SK-N-SH (cell line): ENCODE measurements around the gene MRGPRD. TPM values are rescaled to one million over a fixed set of nuclear protein-coding genes. Genes with fewer than 3 reads are reported as not detected.

Experiments used
- CTCF ChIA-PET: fragments of 300-600, 350-600 bp; formaldehyde crosslinking; extraction: SDS; loops from one replicate; lab custom pipeline; 2021; lab: Yijun Ruan, JAX
- POLR2A ChIA-PET: fragments of 350-600 bp; sonication (Branson Sonifier 250); formaldehyde crosslinking; extraction: SDS; loops from one replicate; lab custom pipeline; 2020; ENCODE audit warnings: antibody characterized with exemption, inconsistent platforms; lab: Yijun Ruan, JAX
- DNase-seq: peaks from one replicate; pipeline ENCODE4 v3.0.0; 2012
- H2AFZ ChIP-seq: fragments of 200-600 bp; sonication (generic); 2 replicates; pipeline ENCODE4 v1.8.1; 2016; ENCODE audit warnings: antibody characterized with exemption, mild to moderate bottlenecking, low read depth
- H3F3A ChIP-seq: fragments of 200-600 bp; sonication (generic); replicated peaks from 2 replicates; pipeline ENCODE3; 2016; ENCODE audit warnings: antibody characterized with exemption, mild to moderate bottlenecking; ENCODE audit not compliant: insufficient read depth
- H3K27ac ChIP-seq, 2 experiments: fragments of 200-500 bp in 1 of 2; fragments of 200-600 bp in 1 of 2; sonication (Bioruptor generic) in 1 of 2; sonication (generic), shearing (Covaris generic) in 1 of 2; 2 replicates each; pipeline versions ENCODE4 v1.5.1 to v1.6.1; 2014 to 2016; ENCODE audit warnings: low read depth in 2 of 2, inconsistent platforms in 1 of 2, low read length in 1 of 2, mild to moderate bottlenecking in 1 of 2, mixed read lengths in 1 of 2
- H3K27me3 ChIP-seq: fragments of 200-600 bp; sonication (generic), shearing (Covaris generic); 2 replicates; pipeline ENCODE4 v1.6.1; 2016; ENCODE audit warnings: mixed run types; ENCODE audit not compliant: insufficient read depth
- H3K36me3 ChIP-seq, 2 experiments: fragments of 200-500 bp in 1 of 2; fragments of 200-600 bp in 1 of 2; sonication (Bioruptor generic) in 1 of 2; sonication (generic) in 1 of 2; replicated peaks in 1 of 2; 2 replicates each; pipeline versions ENCODE3 to v1.5.1; 2014 to 2016; ENCODE audit warnings: low read length in 1 of 2, mild to moderate bottlenecking in 1 of 2; ENCODE audit not compliant: insufficient read depth in 2 of 2, control insufficient read depth in 1 of 2
- H3K4me1 ChIP-seq, 2 experiments: fragments of 200-500 bp in 1 of 2; fragments of 200-600 bp in 1 of 2; sonication (Bioruptor generic) in 1 of 2; sonication (generic), shearing (Covaris generic) in 1 of 2; 2 replicates each; pipeline versions ENCODE4 v1.5.1 to v1.6.1; 2014 to 2016; ENCODE audit warnings: low read depth in 1 of 2, low read length in 1 of 2, mixed run types in 1 of 2; ENCODE audit not compliant: insufficient read depth in 2 of 2, control insufficient read depth in 1 of 2
- H3K4me2 ChIP-seq: fragments of 200-600 bp; sonication (generic), shearing (Covaris generic); 2 replicates; pipeline ENCODE4 v1.6.1; 2017; ENCODE audit warnings: mixed run types
- H3K4me3 ChIP-seq, 2 experiments: fragments of 200-500 bp in 1 of 2; fragments of 200-600 bp in 1 of 2; sonication (Bioruptor generic) in 1 of 2; sonication (generic), shearing (Covaris generic) in 1 of 2; 2 replicates each; pipeline versions ENCODE4 v1.5.1 to v1.8.1; 2014 to 2016; ENCODE audit warnings: low read depth in 2 of 2, inconsistent platforms in 1 of 2, low read length in 1 of 2, mild to moderate bottlenecking in 1 of 2, mixed read lengths in 1 of 2, moderate library complexity in 1 of 2
- H3K79me2 ChIP-seq: fragments of 200-600 bp; sonication (generic); 2 replicates; pipeline ENCODE4 v1.8.1; 2017; ENCODE audit warnings: mild to moderate bottlenecking; ENCODE audit not compliant: insufficient read depth
- H3K9ac ChIP-seq: fragments of 200-600 bp; sonication (generic); 2 replicates; pipeline ENCODE4 v1.6.1; 2017; ENCODE audit warnings: mixed run types
- H3K9me2 ChIP-seq: fragments of 200-600 bp; sonication (generic); 2 replicates; pipeline ENCODE4 v1.6.1; 2017; ENCODE audit warnings: mixed run types
- H3K9me3 ChIP-seq: fragments of 200-600 bp; sonication (generic); 2 replicates; pipeline ENCODE4 v1.6.1; 2017; ENCODE audit warnings: mixed run types, mild to moderate bottlenecking, moderate library complexity
- H4K20me1 ChIP-seq: fragments of 200-600 bp; sonication (generic); 2 replicates; pipeline ENCODE4 v1.6.1; 2017; ENCODE audit warnings: mild to moderate bottlenecking, mixed run types; ENCODE audit not compliant: insufficient read depth
- CHD2 ChIP-seq: fragments of 150-350 bp; IDR thresholded peaks from 2 replicates; pipeline ENCODE4 v1.6.1; 2018; ENCODE audit warnings: low read length; ENCODE audit not compliant: partially characterized antibody
- EP300 ChIP-seq, 2 experiments: IDR thresholded peaks; 2 replicates each; pipeline versions ENCODE4 v1.4.0 to v1.6.1; 2012; ENCODE audit warnings: borderline replicate concordance in 1 of 2, low read depth in 1 of 2, low read length in 1 of 2
- FOXM1 ChIP-seq: IDR thresholded peaks from 2 replicates; pipeline ENCODE4 v1.4.0; 2012; ENCODE audit warnings: low read depth, mild to moderate bottlenecking
- GATA2 ChIP-seq: sonication (generic); formaldehyde crosslinking; IDR thresholded peaks from 2 replicates; pipeline ENCODE4 v1.5.0; 2020; ENCODE audit warnings: mild to moderate bottlenecking, missing genetic modification reagents
- MXI1 ChIP-seq: IDR thresholded peaks from 2 replicates; pipeline ENCODE4 v1.6.1; 2012; ENCODE audit warnings: mild to moderate bottlenecking, low read depth, low read length, improper control_type of control experiment
- TAF1 ChIP-seq: IDR thresholded peaks from 2 replicates; pipeline ENCODE4 v1.6.1; 2012; ENCODE audit warnings: low read depth, mild to moderate bottlenecking, low read length, moderate library complexity, borderline replicate concordance
- WGBS: methylation state at CpG from one replicate; pipeline ENCODE4 v1.1.6; 2017; ENCODE audit warnings: low lambda C conversion rate; 5-methylcytosine and 5-hydroxymethylcytosine counted together
- polyA plus RNA-seq, 3 experiments: library from polyadenylated mRNA; depleted of rRNA; stranded (reverse); fragments of >200 nt; gene quantifications; 2 replicates each; pipeline ENCODE4 v1.2.3, GENCODE V29; 2012
- TF ChIP-seq, protein P1 (sequence below): IDR thresholded peaks from 2 replicates; pipeline ENCODE4 v1.4.0; 2012; ENCODE audit warnings: low read depth, borderline replicate concordance
- TF ChIP-seq, protein P2 (sequence below): IDR thresholded peaks from 2 replicates; pipeline ENCODE4 v1.4.0; 2012; ENCODE audit warnings: low read depth, borderline replicate concordance

The MRGPRD gene
- polyA plus RNA-seq, 1 of the 3 experiments (the other 2 are of a cell fraction): not detected

DNA sequence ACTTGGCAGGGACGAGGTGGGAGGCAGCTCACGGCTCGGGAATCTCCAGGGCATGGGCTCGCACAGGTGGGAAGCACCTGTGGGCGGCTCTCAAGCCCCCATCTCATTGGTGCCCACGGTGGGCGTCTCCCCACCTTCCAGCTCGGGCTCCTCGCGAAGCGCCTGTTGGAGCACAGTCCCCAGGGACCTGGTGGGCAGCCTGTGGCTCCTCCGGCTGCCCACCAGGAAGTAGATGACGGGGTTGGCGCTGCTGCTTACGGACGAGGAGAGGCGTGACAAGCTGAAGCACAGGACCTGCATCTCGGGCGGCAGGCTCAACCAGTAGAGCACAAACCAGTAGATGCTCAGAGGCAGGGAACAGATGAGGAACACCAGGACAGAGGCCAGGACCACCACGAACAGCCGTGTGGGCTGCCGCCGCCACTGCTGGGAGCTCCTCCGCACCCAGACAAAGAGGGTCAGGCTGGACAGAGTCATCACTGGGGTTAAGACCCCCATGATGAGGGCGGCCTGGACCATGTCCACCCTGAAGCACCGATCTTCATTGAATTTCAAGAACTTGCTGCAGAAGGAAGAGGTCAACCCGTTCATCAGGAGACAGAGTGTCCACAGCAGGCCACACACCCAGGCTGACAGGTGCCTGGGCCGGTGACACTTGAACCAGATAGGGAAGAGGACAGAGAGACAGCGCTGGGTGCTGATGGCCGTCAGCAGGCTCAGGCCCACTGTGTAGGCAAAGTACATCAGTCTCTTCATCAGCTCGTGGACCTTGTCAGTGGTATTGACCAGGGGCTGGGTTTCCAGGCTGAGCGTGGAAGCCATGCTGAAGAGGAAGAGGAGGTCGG lies 633 bp downstream of the MRGPRD start:
- H3K9me3 ChIP-seq: no peaks in the 10 kb centered on the region
- POLR2A ChIA-PET: no interaction called here

DNA sequence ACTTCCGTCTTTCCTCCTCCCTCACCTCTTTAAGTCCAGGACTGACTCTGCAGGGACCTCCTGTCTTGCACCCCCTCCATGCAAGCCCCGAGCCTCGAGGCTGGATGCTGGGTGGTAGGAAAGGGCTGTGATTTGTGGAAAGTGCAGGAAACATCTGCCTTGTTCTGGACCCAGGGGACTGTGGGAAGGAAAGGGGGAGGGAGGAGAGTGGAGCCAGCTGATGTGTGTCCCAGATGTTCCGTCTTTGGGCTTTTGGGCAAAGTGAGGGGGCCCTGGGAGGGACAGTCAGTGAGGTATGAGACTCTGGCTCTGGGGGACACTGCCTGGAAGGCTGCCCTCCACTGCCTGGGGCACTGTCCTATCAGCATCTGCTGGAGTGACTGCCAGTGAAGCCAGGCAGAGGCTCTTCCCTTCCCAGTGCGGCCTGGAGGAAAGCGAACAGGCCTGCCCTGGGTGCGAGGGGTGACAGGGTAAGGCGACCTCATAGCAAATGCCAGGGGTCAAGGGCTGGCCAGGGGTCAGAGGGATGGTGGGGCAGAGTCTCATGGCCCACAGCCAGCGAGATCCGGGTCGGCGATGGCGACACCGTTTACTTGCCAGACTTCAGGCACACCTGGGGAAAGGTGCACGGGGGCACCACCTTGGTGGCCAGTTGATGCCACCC lies 1.7 kb downstream of the MRGPRD start:
- POLR2A ChIA-PET: no interaction called here
- WGBS: 66% methylated on average over 14 of the region's 15 CpGs

More for the DNA sequence above, 633 bp downstream of the MRGPRD start:
- H4K20me1 ChIP-seq: no peaks in the 10 kb centered on the region
- CTCF ChIA-PET: no interaction called here
- H3K36me3 ChIP-seq: no peaks in the 10 kb centered on the region
- H3K4me1 ChIP-seq: peaks cover 0 to 13% of the 10 kb centered on the region in 2 experiments; a peak in 2 of 4 replicates
- no peaks in the 10 kb centered on the region for H3K9me2 ChIP-seq
- H3F3A ChIP-seq: no peaks in the 10 kb centered on the region
- H3K27me3 ChIP-seq: no peaks in the 10 kb centered on the region
- no peaks in the 10 kb centered on the region for H3K79me2 ChIP-seq
- no peak for TF ChIP-seq EP300 (IDR thresholded peaks at IDR 0.05; ENCODE audit: borderline replicate concordance in 1 of 2, low read depth in 1 of 2, low read length in 1 of 2)
- no peak overlapping the region for H3K4me3 ChIP-seq
- 87% methylated on average over 17 of the region's 33 CpGs for WGBS
- no peak overlapping the region for H2AFZ ChIP-seq
- no peak overlapping the region for H3K27ac ChIP-seq
- DNase-seq: no peak
- no peak overlapping the region for H3K4me2 ChIP-seq
- H3K9ac ChIP-seq: no peak overlapping the region

More for the DNA sequence above, 1.7 kb downstream of the MRGPRD start:
- Histone ChIP-seq H3K4me3 (no peak overlapping the region), H4K20me1 (no peaks in the 10 kb centered on the region), H3K79me2 (no peaks in the 10 kb centered on the region), H3K9me2 (no peaks in the 10 kb centered on the region), H3K27ac (no peak overlapping the region; a peak in 1 of 4 replicates), H2AFZ (no peak overlapping the region), H3F3A (no peaks in the 10 kb centered on the region), H3K9ac (no peak overlapping the region), H3K4me1 (peaks cover 0 to 13% of the 10 kb centered on the region in 2 experiments; a peak in 2 of 4 replicates), H3K4me2 (no peak overlapping the region), H3K36me3 (no peaks in the 10 kb centered on the region), H3K9me3 (no peaks in the 10 kb centered on the region), H3K27me3 (no peaks in the 10 kb centered on the region)
- TF ChIP-seq GATA2 (no peak), TAF1 (no peak), CHD2 (no peak), FOXM1 (no peak), MXI1 (no peak)
- TF ChIP-seq, protein P1, sequence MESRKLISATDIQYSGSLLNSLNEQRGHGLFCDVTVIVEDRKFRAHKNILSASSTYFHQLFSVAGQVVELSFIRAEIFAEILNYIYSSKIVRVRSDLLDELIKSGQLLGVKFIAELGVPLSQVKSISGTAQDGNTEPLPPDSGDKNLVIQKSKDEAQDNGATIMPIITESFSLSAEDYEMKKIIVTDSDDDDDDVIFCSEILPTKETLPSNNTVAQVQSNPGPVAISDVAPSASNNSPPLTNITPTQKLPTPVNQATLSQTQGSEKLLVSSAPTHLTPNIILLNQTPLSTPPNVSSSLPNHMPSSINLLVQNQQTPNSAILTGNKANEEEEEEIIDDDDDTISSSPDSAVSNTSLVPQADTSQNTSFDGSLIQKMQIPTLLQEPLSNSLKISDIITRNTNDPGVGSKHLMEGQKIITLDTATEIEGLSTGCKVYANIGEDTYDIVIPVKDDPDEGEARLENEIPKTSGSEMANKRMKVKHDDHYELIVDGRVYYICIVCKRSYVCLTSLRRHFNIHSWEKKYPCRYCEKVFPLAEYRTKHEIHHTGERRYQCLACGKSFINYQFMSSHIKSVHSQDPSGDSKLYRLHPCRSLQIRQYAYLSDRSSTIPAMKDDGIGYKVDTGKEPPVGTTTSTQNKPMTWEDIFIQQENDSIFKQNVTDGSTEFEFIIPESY: no peak
- TF ChIP-seq, protein P2, sequence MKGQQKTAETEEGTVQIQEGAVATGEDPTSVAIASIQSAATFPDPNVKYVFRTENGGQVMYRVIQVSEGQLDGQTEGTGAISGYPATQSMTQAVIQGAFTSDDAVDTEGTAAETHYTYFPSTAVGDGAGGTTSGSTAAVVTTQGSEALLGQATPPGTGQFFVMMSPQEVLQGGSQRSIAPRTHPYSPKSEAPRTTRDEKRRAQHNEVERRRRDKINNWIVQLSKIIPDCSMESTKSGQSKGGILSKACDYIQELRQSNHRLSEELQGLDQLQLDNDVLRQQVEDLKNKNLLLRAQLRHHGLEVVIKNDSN: no peak
- CTCF ChIA-PET: interaction anchor here (0.6 kb wide), 1 partner anchor 22 kb away, joined by 3 read pairs; no protein-coding TSS in a partner anchor
- DNase-seq: peak; percentile 59
